ENCODE results near the gene CAPZA3.
"Not testable (repeated sequence)": the region's sequence is repeated elsewhere in the genome, so short reads cannot be mapped to it uniquely, and the experiment has no call there.

The CAPZA3 gene, protein sequence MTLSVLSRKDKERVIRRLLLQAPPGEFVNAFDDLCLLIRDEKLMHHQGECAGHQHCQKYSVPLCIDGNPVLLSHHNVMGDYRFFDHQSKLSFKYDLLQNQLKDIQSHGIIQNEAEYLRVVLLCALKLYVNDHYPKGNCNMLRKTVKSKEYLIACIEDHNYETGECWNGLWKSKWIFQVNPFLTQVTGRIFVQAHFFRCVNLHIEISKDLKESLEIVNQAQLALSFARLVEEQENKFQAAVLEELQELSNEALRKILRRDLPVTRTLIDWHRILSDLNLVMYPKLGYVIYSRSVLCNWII

DNA sequence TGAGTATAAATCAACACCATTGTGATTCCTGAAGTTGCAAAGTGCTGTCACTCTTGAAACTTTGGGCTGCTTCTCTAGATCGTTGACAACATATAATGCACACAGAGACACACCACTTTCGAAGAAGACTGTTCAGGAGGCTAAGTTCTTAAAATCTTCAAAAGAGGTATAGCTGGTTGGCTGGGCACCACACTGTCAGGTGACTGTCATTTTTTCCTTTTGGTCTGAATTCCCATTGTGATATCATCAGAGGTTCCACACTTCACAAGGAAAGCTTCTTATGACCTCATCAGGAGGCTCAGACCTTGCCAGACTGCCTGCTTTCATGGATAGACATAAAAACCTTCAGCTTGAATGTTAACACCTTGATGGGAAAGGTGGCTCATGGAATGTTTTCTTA, at the start of gene CAPZA3, which contains the start of gene PLCZ1:
TSS of gene CAPZA3 (plus strand) at position 301 of the 400 bp plus-strand sequence. CDS start 150 bp downstream, outside the sequence.
TSS of gene PLCZ1 (minus strand) at position 194 of the 400 bp plus-strand sequence. CDS start 641 bp downstream, outside the sequence.
- Histone ChIP-seq H3K36me3 (ENCODE audit: insufficient read depth) (no peaks in the 10 kb centered on the region), H4K20me1 (ENCODE audit: insufficient read depth) (no peaks in the 10 kb centered on the region), H3K4me2 (no peak within 1 kb of the TSS), H3K9ac (no peak within 1 kb of the TSS), H3K79me2 (ENCODE audit: insufficient read depth, low read depth) (no peaks in the 10 kb centered on the region), H3K27ac (no peak within 1 kb of the TSS), H3K4me1 (ENCODE audit: low read depth, poor library complexity, severe bottlenecking) (no peaks in the 10 kb centered on the region), H3K27me3 (ENCODE audit: insufficient read depth, low read depth) (no peaks in the 10 kb centered on the region), H2AFZ (ENCODE audit: low read depth) (no peak within 1 kb of the TSS), H3K4me3 (IDR thresholded peaks at IDR 0.05; ENCODE audit: insufficient read depth, low read depth, low read length) (no peak within 1 kb of the TSS)
- TF ChIP-seq, protein P1, sequence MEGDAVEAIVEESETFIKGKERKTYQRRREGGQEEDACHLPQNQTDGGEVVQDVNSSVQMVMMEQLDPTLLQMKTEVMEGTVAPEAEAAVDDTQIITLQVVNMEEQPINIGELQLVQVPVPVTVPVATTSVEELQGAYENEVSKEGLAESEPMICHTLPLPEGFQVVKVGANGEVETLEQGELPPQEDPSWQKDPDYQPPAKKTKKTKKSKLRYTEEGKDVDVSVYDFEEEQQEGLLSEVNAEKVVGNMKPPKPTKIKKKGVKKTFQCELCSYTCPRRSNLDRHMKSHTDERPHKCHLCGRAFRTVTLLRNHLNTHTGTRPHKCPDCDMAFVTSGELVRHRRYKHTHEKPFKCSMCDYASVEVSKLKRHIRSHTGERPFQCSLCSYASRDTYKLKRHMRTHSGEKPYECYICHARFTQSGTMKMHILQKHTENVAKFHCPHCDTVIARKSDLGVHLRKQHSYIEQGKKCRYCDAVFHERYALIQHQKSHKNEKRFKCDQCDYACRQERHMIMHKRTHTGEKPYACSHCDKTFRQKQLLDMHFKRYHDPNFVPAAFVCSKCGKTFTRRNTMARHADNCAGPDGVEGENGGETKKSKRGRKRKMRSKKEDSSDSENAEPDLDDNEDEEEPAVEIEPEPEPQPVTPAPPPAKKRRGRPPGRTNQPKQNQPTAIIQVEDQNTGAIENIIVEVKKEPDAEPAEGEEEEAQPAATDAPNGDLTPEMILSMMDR (conservative IDR thresholded peaks at IDR 0.05; ENCODE audit: low read depth, low read length), result no peak

DNA sequence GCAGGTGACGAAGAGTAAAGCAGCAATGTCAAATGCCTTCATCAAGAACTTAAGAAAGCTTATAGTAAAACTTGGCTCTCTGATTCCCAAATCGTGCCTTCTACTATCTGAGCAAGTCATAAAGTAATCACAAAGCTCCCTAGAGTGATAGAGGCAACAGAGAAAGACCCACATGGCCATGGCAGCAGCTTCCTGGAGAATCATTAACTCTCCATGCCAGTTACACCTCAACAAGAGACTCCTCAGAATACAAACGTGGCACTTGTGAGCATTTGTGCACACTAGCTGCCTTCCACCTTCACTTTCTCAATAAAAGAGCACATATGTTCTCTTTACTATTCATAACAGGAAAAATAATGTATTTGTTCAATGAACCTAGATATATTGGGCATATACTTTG, 48.1 kb upstream of the CAPZA3 start:
- H3K36me3 ChIP-seq (ENCODE audit: insufficient read depth), result no peaks in the 10 kb centered on the region
- TF ChIP-seq, protein P1 (conservative IDR thresholded peaks at IDR 0.05; ENCODE audit: low read depth, low read length), result no peak
- no peaks in the 10 kb centered on the region for H3K27me3 ChIP-seq (ENCODE audit: insufficient read depth, low read depth)

DNA sequence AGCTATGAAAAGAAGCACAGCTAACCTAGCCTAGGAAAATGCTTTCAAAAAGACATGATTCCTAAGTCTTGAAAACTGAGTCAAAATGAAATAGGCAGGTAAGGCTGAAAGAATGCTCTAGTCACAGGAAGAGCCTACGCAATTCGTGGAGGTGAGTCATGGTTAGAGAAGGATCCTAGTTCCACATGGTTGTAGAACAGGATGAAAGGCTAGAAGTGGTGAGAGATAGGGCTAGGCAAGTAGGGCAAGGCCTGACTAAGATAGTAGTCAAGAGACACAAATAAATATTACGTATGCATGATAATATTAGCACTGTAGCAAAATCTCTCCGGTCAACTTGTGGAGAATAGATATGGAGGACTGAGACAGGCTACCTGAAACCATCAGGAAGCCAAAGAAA, 47.3 kb upstream of the CAPZA3 start:
- H3K36me3 ChIP-seq (ENCODE audit: insufficient read depth), result no peaks in the 10 kb centered on the region
- no peaks in the 10 kb centered on the region for H3K4me1 ChIP-seq (ENCODE audit: low read depth, poor library complexity, severe bottlenecking)
- H3K9ac ChIP-seq, result no peak overlapping the region
- TF ChIP-seq, protein P1 (conservative IDR thresholded peaks at IDR 0.05; ENCODE audit: low read depth, low read length), result no peak
- H3K4me3 ChIP-seq (IDR thresholded peaks at IDR 0.05; ENCODE audit: insufficient read depth, low read depth, low read length), result no peak overlapping the region
- no peak overlapping the region for H2AFZ ChIP-seq (ENCODE audit: low read depth)
- H3K4me2 ChIP-seq, result no peak overlapping the region
- H4K20me1 ChIP-seq (ENCODE audit: insufficient read depth), result no peaks in the 10 kb centered on the region
- H3K27ac ChIP-seq, result no peak overlapping the region
- no peaks in the 10 kb centered on the region for H3K79me2 ChIP-seq (ENCODE audit: insufficient read depth, low read depth)
- H3K27me3 ChIP-seq (ENCODE audit: insufficient read depth, low read depth), result no peaks in the 10 kb centered on the region

More for the DNA sequence above, 48.1 kb upstream of the CAPZA3 start:
- Histone ChIP-seq H2AFZ (ENCODE audit: low read depth) (no peak overlapping the region), H3K79me2 (ENCODE audit: insufficient read depth, low read depth) (no peaks in the 10 kb centered on the region), H3K4me2 (no peak overlapping the region), H4K20me1 (ENCODE audit: insufficient read depth) (no peaks in the 10 kb centered on the region), H3K27ac (no peak overlapping the region), H3K4me3 (IDR thresholded peaks at IDR 0.05; ENCODE audit: insufficient read depth, low read depth, low read length) (no peak overlapping the region), H3K4me1 (ENCODE audit: low read depth, poor library complexity, severe bottlenecking) (no peaks in the 10 kb centered on the region), H3K9ac (no peak overlapping the region)

DNA sequence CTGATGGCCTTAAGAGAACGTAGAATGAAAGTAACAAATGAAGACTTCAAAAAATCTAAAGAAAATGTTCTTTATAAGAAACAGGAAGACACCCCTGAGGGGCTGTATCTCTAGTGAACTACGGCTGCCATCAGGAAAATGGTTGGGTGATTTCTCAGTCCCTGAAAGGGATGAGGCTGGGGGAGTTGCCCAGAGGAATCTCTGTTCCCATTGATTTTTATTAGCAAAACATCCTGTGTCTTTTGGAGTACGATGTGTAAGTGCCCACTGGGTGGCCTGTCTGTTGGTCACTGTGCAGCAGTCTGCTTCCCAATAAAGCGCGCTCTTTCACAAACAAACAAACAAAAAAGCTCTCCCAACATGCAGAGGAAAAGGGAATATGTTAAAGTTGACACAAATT, 43.9 kb upstream of the CAPZA3 start:
- H3K9ac ChIP-seq; H3K79me2 ChIP-seq (ENCODE audit: insufficient read depth, low read depth); H3K4me3 ChIP-seq (IDR thresholded peaks at IDR 0.05; ENCODE audit: insufficient read depth, low read depth, low read length); H3K36me3 ChIP-seq (ENCODE audit: insufficient read depth); H2AFZ ChIP-seq (ENCODE audit: low read depth); H3K4me1 ChIP-seq (ENCODE audit: low read depth, poor library complexity, severe bottlenecking); H3K4me2 ChIP-seq; H4K20me1 ChIP-seq (ENCODE audit: insufficient read depth); H3K27ac ChIP-seq; H3K27me3 ChIP-seq (ENCODE audit: insufficient read depth, low read depth): not testable (repeated sequence)

DNA sequence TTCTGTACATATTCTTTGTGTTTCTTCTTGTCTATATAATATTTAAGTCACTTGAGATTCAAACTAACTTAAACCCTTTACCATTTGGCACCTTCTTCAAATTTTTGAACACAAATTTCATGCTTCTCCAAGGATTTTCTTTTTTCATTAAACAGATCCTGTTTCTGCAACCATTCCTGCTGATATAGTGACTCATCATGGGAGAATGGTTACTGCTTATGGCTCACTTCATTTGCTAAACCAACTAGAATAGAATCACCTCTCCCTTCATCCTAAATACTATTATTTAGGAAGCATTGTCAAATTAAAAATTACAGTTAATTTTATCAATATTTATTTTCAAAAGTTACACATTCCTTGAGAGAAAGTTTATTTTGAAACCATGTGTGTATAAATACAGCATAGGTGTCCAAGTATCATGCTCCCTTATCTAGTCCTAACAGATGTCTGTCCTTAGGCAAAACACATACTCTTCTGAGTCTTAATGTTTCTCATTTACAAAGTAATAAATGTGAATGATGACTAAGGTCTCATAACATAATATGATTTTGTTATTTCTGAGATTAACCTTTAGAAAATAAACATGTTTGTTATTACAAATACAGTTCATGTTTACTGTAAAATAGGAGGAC, 40.8 kb upstream of the CAPZA3 start:
- H3K79me2 ChIP-seq (ENCODE audit: insufficient read depth, low read depth), result no peaks in the 10 kb centered on the region
- no peaks in the 10 kb centered on the region for H4K20me1 ChIP-seq (ENCODE audit: insufficient read depth)
- H3K4me1 ChIP-seq (ENCODE audit: low read depth, poor library complexity, severe bottlenecking), result no peaks in the 10 kb centered on the region
- H2AFZ ChIP-seq (ENCODE audit: low read depth), result no peak overlapping the region
- H3K27ac ChIP-seq, result no peak overlapping the region
- no peaks in the 10 kb centered on the region for H3K36me3 ChIP-seq (ENCODE audit: insufficient read depth)
- H3K9ac ChIP-seq, result no peak overlapping the region
- no peaks in the 10 kb centered on the region for H3K27me3 ChIP-seq (ENCODE audit: insufficient read depth, low read depth)
- H3K4me3 ChIP-seq (IDR thresholded peaks at IDR 0.05; ENCODE audit: insufficient read depth, low read depth, low read length), result no peak overlapping the region
- TF ChIP-seq, protein P1 (conservative IDR thresholded peaks at IDR 0.05; ENCODE audit: low read depth, low read length), result no peak
- H3K4me2 ChIP-seq, result no peak overlapping the region

All from KMS-11 (cell line).